Smooth muscle cell (in vitro differentiated cells): ENCODE data around the gene CACNB4. TPM values are rescaled to one million over a fixed set of nuclear protein-coding genes. Genes with fewer than 3 reads are reported as not detected.

Source experiments
- DNase-seq: peaks from one replicate; lab custom pipeline; 2025; ENCODE audit not compliant: unreplicated experiment; lab: John Stamatoyannopoulos, UW
- H2AFZ ChIP-seq: fragments of 200-600 bp; sonication (generic); 2 replicates; pipeline ENCODE4 v1.6.0; 2016; ENCODE audit warnings: antibody characterized with exemption, low read depth, mild to moderate bottlenecking
- H3F3A ChIP-seq: fragments of 200-600 bp; sonication (generic); 2 replicates; pipeline ENCODE4 v1.6.0; 2017; ENCODE audit warnings: antibody characterized with exemption, low read depth
- H3K27ac ChIP-seq: fragments of 200-600 bp; sonication (generic); 2 replicates; pipeline ENCODE4 v1.5.1; 2016; ENCODE audit warnings: low read depth, mild to moderate bottlenecking
- H3K27me3 ChIP-seq: fragments of 200-600 bp; sonication (generic); 2 replicates; pipeline ENCODE4 v1.6.1; 2016; ENCODE audit warnings: low read depth, mild to moderate bottlenecking
- H3K36me3 ChIP-seq: fragments of 200-600 bp; sonication (generic); 2 replicates; pipeline ENCODE4 v1.5.1; 2016; ENCODE audit warnings: low read depth
- H3K4me1 ChIP-seq: fragments of 200-600 bp; sonication (generic); 2 replicates; pipeline ENCODE4 v1.5.1; 2016; ENCODE audit warnings: low read depth
- H3K4me2 ChIP-seq: fragments of 200-600 bp; sonication (generic); 2 replicates; pipeline ENCODE4 v1.6.0; 2016; ENCODE audit warnings: mild to moderate bottlenecking
- H3K4me3 ChIP-seq: fragments of 200-600 bp; sonication (generic); 2 replicates; pipeline ENCODE4 v1.5.1; 2016; ENCODE audit warnings: mild to moderate bottlenecking
- H3K79me2 ChIP-seq: fragments of 200-600 bp; sonication (generic); 2 replicates; pipeline ENCODE4 v1.6.0; 2016; ENCODE audit warnings: low read depth, mild to moderate bottlenecking
- H3K9ac ChIP-seq: fragments of 200-600 bp; sonication (generic); 2 replicates; pipeline ENCODE4 v1.6.0; 2016; ENCODE audit warnings: low read depth
- H3K9me3 ChIP-seq: fragments of 200-600 bp; sonication (generic); replicated peaks from 2 replicates; pipeline ENCODE4 v1.5.1; 2016; ENCODE audit warnings: low read depth
- H4K20me1 ChIP-seq: fragments of 200-600 bp; sonication (generic); 2 replicates; pipeline ENCODE4 v1.6.0; 2016; ENCODE audit warnings: low read depth
- CTCF ChIP-seq: fragments of 200-600 bp; sonication (generic); IDR thresholded peaks from 2 replicates; pipeline ENCODE4 v1.5.1; 2017; ENCODE audit warnings: borderline replicate concordance, mild to moderate bottlenecking, antibody characterized with exemption; ENCODE audit not compliant: insufficient read depth, poor library complexity, severe bottlenecking
- WGBS: methylation state at CpG from one replicate; pipeline ENCODE4 v1.1.7; 2016; ENCODE audit warnings: low lambda C conversion rate; 5-methylcytosine and 5-hydroxymethylcytosine counted together
- polyA plus RNA-seq: library from polyadenylated mRNA; unstranded; fragments of >200 nt; fragmentation: Nextera tagmentation; extraction: Ambion mirVana; gene quantifications from 2 replicates; pipeline ENCODE4 v1.2.1, GENCODE V29; 2016
- total RNA-seq: library from RNA; depleted of rRNA; stranded (reverse); fragments of >200 nt; gene quantifications from 2 replicates; pipeline ENCODE4 v1.2.3, GENCODE V29; 2014

The CACNB4 gene
- total and polyA plus RNA-seq, 2 experiments from 2014 or later: 0.06 to 1.4 TPM

- H3K9ac ChIP-seq: no peak overlapping the region
- H3F3A ChIP-seq: no peaks in the 10 kb centered on the region
- H2AFZ ChIP-seq: no peak overlapping the region
- no peak for DNase-seq
- H3K4me2 ChIP-seq: no peak overlapping the region
- H4K20me1 ChIP-seq: no peaks in the 10 kb centered on the region
- 98% methylated on average over 2 of the region's 2 CpGs for WGBS
- H3K4me1 ChIP-seq: no peaks in the 10 kb centered on the region
- no peaks in the 10 kb centered on the region for H3K79me2 ChIP-seq
- no peak overlapping the region for H3K4me3 ChIP-seq
- H3K36me3 ChIP-seq: no peaks in the 10 kb centered on the region
- TF ChIP-seq CTCF: no peak
- no peaks in the 10 kb centered on the region for H3K27me3 ChIP-seq
- H3K9me3 ChIP-seq: no peaks in the 10 kb centered on the region
- no peak overlapping the region for H3K27ac ChIP-seq
Observed at GRCh38 chr2:151845884-151846283, 253.0 kb downstream of the CACNB4 start.

GRCh38 chr2:151845481-151845880, 253.4 kb downstream of the CACNB4 start:
- no peaks in the 10 kb centered on the region for H3K9me3 ChIP-seq
- no peaks in the 10 kb centered on the region for H3K36me3 ChIP-seq
- no peak for TF ChIP-seq CTCF
- no peaks in the 10 kb centered on the region for H4K20me1 ChIP-seq
- no peaks in the 10 kb centered on the region for H3K79me2 ChIP-seq
- DNase-seq: no peak
- H3K27ac ChIP-seq: no peak overlapping the region
- H3F3A ChIP-seq: no peaks in the 10 kb centered on the region
- H2AFZ ChIP-seq: no peak overlapping the region
- no peak overlapping the region for H3K4me3 ChIP-seq
- H3K27me3 ChIP-seq: no peaks in the 10 kb centered on the region
- no peak overlapping the region for H3K4me2 ChIP-seq
- 94% methylated on average over 4 of the region's 4 CpGs for WGBS
- no peaks in the 10 kb centered on the region for H3K4me1 ChIP-seq
- no peak overlapping the region for H3K9ac ChIP-seq

- TF ChIP-seq CTCF: no peak
- H3K4me2 ChIP-seq: no peak overlapping the region
- no peaks in the 10 kb centered on the region for H3F3A ChIP-seq
- H3K36me3 ChIP-seq: no peaks in the 10 kb centered on the region
- no peaks in the 10 kb centered on the region for H3K4me1 ChIP-seq
- H4K20me1 ChIP-seq: no peaks in the 10 kb centered on the region
- H3K79me2 ChIP-seq: no peaks in the 10 kb centered on the region
- no peak overlapping the region for H3K4me3 ChIP-seq
- WGBS: 63% methylated on average over 6 of the region's 6 CpGs
- no peak for DNase-seq
- no peak overlapping the region for H3K27ac ChIP-seq
- no peaks in the 10 kb centered on the region for H3K27me3 ChIP-seq
- no peak overlapping the region for H3K9ac ChIP-seq
- no peaks in the 10 kb centered on the region for H3K9me3 ChIP-seq
- H2AFZ ChIP-seq: no peak overlapping the region
Observed at GRCh38 chr2:151844211-151844896, 254.5 kb downstream of the CACNB4 start.

GRCh38 chr2:151843691-151844061, 255.2 kb downstream of the CACNB4 start:
- 87% methylated on average over 1 of the region's 1 CpG for WGBS
- no peak for DNase-seq

More at GRCh38 chr2:151843691-151844061, 255.2 kb downstream of the CACNB4 start:
- H3F3A ChIP-seq: no peaks in the 10 kb centered on the region
- no peaks in the 10 kb centered on the region for H3K27me3 ChIP-seq
- H2AFZ ChIP-seq: no peak overlapping the region
- no peaks in the 10 kb centered on the region for H3K4me1 ChIP-seq
- no peak overlapping the region for H3K27ac ChIP-seq
- no peaks in the 10 kb centered on the region for H3K36me3 ChIP-seq
- H3K9ac ChIP-seq: no peak overlapping the region
- H3K9me3 ChIP-seq: no peaks in the 10 kb centered on the region
- TF ChIP-seq CTCF: no peak
- H3K79me2 ChIP-seq: no peaks in the 10 kb centered on the region
- no peaks in the 10 kb centered on the region for H4K20me1 ChIP-seq
- H3K4me3 ChIP-seq: no peak overlapping the region
- H3K4me2 ChIP-seq: no peak overlapping the region
